ENCODE data around the gene NR1I2. TPM values are rescaled to one million over a fixed set of nuclear protein-coding genes. Genes with fewer than 3 reads are reported as not detected.

Gene NR1I2
- polyA plus RNA-seq, 2 of the 4 experiments (the other 2 are of a cell fraction), result not detected

DNA sequence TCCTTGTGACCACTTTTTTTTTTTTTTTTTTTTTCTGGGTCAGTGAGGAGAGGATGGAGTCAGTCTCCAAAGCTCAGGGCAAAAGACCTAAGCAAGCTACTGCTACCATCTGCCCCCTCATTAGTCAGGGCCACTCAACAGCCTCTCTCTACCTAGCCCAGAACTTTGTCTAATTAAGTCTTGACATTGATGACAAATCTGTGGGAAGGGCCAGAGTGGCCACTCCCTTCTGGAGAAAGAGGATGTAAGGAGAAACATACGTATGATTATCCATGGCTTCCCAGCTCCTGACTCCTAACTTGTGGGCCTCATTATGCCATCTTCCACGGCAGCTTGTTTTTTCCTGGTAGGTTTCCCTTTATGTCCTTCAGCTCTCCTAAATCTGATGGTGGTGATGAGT is 37.9 kb downstream of the NR1I2 start:
- DNase-seq (ENCODE audit: low read depth in 1 of 2, low spot score in 1 of 2), result no peak
- POLR2A ChIA-PET, result no interaction called here
- FAIRE-seq, result no peak

GRCh38 chr3:119825820-119826219 is 43.9 kb downstream of the NR1I2 start:
- FAIRE-seq (no peak), DNase-seq (ENCODE audit: low read depth in 1 of 2, low spot score in 1 of 2) (no peak), ATAC-seq (no peak)
- Histone ChIP-seq H3K4me2 (no peak overlapping the region), H3K4me3 (no peak overlapping the region), H3K9me3 (no peaks in the 10 kb centered on the region), H3K27ac (no peak overlapping the region), H3K4me1 (no peaks in the 10 kb centered on the region)
- CTCF ChIA-PET, result no interaction called here
- WGBS (ENCODE audit: missing lambda C conversion rate), result 95% methylated on average over 1 of the region's 1 CpG
- TF ChIP-seq BHLHE40 (IDR thresholded peaks at IDR 0.05; ENCODE audit: low read depth, low read length), result no peak
- no peak for TF ChIP-seq ZC3H11A (IDR thresholded peaks at IDR 0.05)
- POLR2A ChIA-PET, result no interaction called here

More for the DNA sequence above, 37.9 kb downstream of the NR1I2 start:
- H3K4me1 ChIP-seq, result no peaks in the 10 kb centered on the region
- no peaks in the 10 kb centered on the region for H3K9me3 ChIP-seq
- ATAC-seq, result no peak
- 87% methylated on average over 2 of the region's 2 CpGs for WGBS (ENCODE audit: missing lambda C conversion rate)
- CTCF ChIA-PET, result interaction anchor here (1.0 kb wide), 1 partner anchor 9 kb away, joined by 4 read pairs; no protein-coding TSS in a partner anchor
- H3K4me3 ChIP-seq, result no peak overlapping the region
- no peak overlapping the region for H3K27ac ChIP-seq
- no peak for TF ChIP-seq NFE2L2 (conservative IDR thresholded peaks at IDR 0.05; ENCODE audit: low read length)
- TF ChIP-seq RCOR1 (IDR thresholded peaks at IDR 0.05; ENCODE audit: low read depth, low read length), result no peak
- no peak for TF ChIP-seq MAFK (IDR thresholded peaks at IDR 0.05; ENCODE audit: partially characterized antibody)
- TF ChIP-seq KDM5A (IDR thresholded peaks at IDR 0.05), result no peak
- TF ChIP-seq, protein P1, sequence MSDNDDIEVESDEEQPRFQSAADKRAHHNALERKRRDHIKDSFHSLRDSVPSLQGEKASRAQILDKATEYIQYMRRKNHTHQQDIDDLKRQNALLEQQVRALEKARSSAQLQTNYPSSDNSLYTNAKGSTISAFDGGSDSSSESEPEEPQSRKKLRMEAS (IDR thresholded peaks at IDR 0.05), result no peak
- no peak for TF ChIP-seq ZC3H11A (IDR thresholded peaks at IDR 0.05)
- TF ChIP-seq, protein P2, sequence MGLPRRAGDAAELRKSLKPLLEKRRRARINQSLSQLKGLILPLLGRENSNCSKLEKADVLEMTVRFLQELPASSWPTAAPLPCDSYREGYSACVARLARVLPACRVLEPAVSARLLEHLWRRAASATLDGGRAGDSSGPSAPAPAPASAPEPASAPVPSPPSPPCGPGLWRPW (IDR thresholded peaks at IDR 0.05), result no peak
- no peak for TF ChIP-seq HEYL (CRISPR knock-in tag; IDR thresholded peaks at IDR 0.05)
- no peak for TF ChIP-seq MYC (IDR thresholded peaks at IDR 0.05; ENCODE audit: borderline replicate concordance, low read length)
- no peak for TF ChIP-seq FOXS1 (CRISPR knock-in tag; IDR thresholded peaks at IDR 0.05)
- TF ChIP-seq, protein P3, sequence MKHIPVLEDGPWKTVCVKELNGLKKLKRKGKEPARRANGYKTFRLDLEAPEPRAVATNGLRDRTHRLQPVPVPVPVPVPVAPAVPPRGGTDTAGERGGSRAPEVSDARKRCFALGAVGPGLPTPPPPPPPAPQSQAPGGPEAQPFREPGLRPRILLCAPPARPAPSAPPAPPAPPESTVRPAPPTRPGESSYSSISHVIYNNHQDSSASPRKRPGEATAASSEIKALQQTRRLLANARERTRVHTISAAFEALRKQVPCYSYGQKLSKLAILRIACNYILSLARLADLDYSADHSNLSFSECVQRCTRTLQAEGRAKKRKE (CRISPR knock-in tag; IDR thresholded peaks at IDR 0.05; ENCODE audit: low read depth), result no peak
- no peak for TF ChIP-seq HDAC2 (IDR thresholded peaks at IDR 0.05)
- H3K4me2 ChIP-seq, result no peak overlapping the region

DNA sequence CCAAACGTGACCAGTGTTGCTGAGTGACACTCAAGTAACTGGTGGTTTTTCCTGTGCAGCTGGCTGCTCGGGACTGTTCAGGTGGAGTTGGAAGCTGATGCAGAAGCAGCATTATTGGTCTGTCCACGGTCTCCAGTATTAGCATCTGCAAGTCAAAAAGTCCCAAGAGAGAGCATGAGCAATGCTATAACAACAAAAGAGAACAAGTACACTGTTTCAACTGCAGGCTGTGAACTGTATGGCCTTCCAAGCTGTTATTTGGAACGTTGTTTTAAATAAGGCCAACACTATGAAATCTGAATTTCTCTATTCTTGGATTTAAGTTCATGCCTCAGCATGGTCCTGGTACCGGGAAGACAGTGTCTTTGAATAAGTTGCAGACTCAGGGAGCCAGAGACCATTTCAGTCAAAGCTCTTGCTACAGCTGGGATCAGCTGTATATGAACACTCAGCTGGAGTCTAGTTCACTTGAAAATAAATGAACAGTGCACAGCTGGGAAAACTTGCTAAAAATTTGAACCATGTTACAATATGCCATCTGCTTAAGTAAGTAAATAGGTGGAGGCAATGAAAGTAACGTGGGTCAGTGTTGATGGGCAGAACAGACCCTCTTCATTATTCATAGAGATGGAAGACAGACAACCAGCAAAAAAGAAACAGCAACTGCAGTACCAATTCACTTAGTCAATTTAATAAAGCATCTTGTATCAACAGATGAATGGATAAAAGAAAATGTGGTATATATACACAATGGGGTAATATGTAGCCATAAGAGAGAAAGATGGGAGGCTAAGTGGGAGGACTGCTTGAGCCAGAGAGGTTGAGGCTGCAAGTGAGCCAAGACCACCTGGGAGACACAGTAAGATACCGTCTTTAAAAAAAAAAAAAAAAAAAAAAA is 45.1 kb downstream of the NR1I2 start:
- ChIA-PET CTCF (interaction anchor here (0.6 kb wide), 1 partner anchor 624 kb away, joined by 3 read pairs; the partner anchor contains the start of gene FSTL1), POLR2A (interaction anchor here (0.7 kb wide), 1 partner anchor 103 kb away, joined by 5 read pairs; no protein-coding TSS in a partner anchor)
- DNase-seq (ENCODE audit: low read depth in 1 of 2, low spot score in 1 of 2) (no peak), FAIRE-seq (no peak), ATAC-seq (no peak)
- Histone ChIP-seq H3K4me3 (no peak overlapping the region), H3K4me1 (peaks cover 3% of the 10 kb centered on the region; the same call in 2 of the 3 replicates), H3K9me3 (no peaks in the 10 kb centered on the region), H3K4me2 (no peak overlapping the region), H3K27ac (no peak overlapping the region)
- WGBS (ENCODE audit: missing lambda C conversion rate), result 88% methylated on average over 7 of the region's 7 CpGs
- TF ChIP-seq MAFK (IDR thresholded peaks at IDR 0.05; ENCODE audit: partially characterized antibody), result no peak
- TF ChIP-seq, protein P3 (CRISPR knock-in tag; IDR thresholded peaks at IDR 0.05; ENCODE audit: low read depth), result no peak
- TF ChIP-seq ZC3H11A (IDR thresholded peaks at IDR 0.05), result no peak
- TF ChIP-seq FOSB (CRISPR knock-in tag; IDR thresholded peaks at IDR 0.05), result no peak
- TF ChIP-seq PBX3 (IDR thresholded peaks at IDR 0.05), result no peak
- no peak for TF ChIP-seq MYC (IDR thresholded peaks at IDR 0.05; ENCODE audit: borderline replicate concordance, low read length)
- TF ChIP-seq ELK1 (IDR thresholded peaks at IDR 0.05; ENCODE audit: low read depth, low read length), result no peak
- no peak for TF ChIP-seq RCOR1 (IDR thresholded peaks at IDR 0.05; ENCODE audit: low read depth, low read length)
- no peak for TF ChIP-seq NR3C1 (IDR thresholded peaks at IDR 0.05)
- TF ChIP-seq HOXA7 (CRISPR knock-in tag; IDR thresholded peaks at IDR 0.05), result no peak
- no peak for TF ChIP-seq POLR2AphosphoS2 (conservative IDR thresholded peaks at IDR 0.05; ENCODE audit: low read length)
- TF ChIP-seq TP53 (CRISPR knock-in tag; IDR thresholded peaks at IDR 0.05), result no peak
- TF ChIP-seq ZFP36 (IDR thresholded peaks at IDR 0.05; ENCODE audit: borderline replicate concordance, partially characterized antibody), result no peak
- TF ChIP-seq, protein P2 (IDR thresholded peaks at IDR 0.05), result no peak

All from A549 (cell line).